Keratinocyte (primary cell): Measurements from ENCODE around the gene KCTD1. TPM values are rescaled to one million over a fixed set of nuclear protein-coding genes. Genes with fewer than 3 reads are reported as not detected.

Experiments
- DNase-seq: peaks from one replicate; pipeline ENCODE4 v3.0.0-alpha.2; 2011; ENCODE audit warnings: low read depth, missing footprints, low spot score
- FAIRE-seq: peaks from 2 replicates; lab custom pipeline; 2011; peaks lifted over from hg19 to GRCh38; lab: Jason Lieb, UNC
- H2AFZ ChIP-seq: 2 replicates; pipeline ENCODE4 v1.6.0; 2012; ENCODE audit warnings: low read length, control low read depth, inconsistent platforms; ENCODE audit not compliant: control insufficient read depth
- H3K27ac ChIP-seq: 2 replicates; pipeline ENCODE4 v1.5.1; 2011; ENCODE audit warnings: low read length; ENCODE audit not compliant: control insufficient read depth, insufficient read depth
- H3K27me3 ChIP-seq: 3 replicates; pipeline ENCODE4 v1.6.0; 2011; ENCODE audit warnings: low read length; ENCODE audit not compliant: control insufficient read depth, insufficient read depth; ENCODE audit errors: extremely low read depth
- H3K36me3 ChIP-seq, 2 experiments: 2 replicates in 1 of 2; 3 replicates in 1 of 2; pipeline ENCODE4 v1.5.1; 2011; ENCODE audit warnings: low read length in 2 of 2, mild to moderate bottlenecking in 1 of 2; ENCODE audit not compliant: control insufficient read depth in 2 of 2, insufficient read depth in 2 of 2; ENCODE audit errors: extremely low read depth in 1 of 2
- H3K4me1 ChIP-seq: 3 replicates; pipeline ENCODE4 v1.5.1; 2011; ENCODE audit warnings: low read length; ENCODE audit not compliant: control insufficient read depth, insufficient read depth; ENCODE audit errors: extremely low read depth
- H3K4me2 ChIP-seq: 3 replicates; pipeline ENCODE4 v1.6.0; 2011; ENCODE audit warnings: low read depth, low read length; ENCODE audit not compliant: control insufficient read depth, insufficient read depth; ENCODE audit errors: extremely low read depth
- H3K4me3 ChIP-seq, 3 experiments: fragments of 200-600 bp in 1 of 3; sonication (generic) in 1 of 3; 2 replicates in 2 of 3; 3 replicates in 1 of 3; pipeline ENCODE4 v1.5.1; 2011 to 2016; ENCODE audit warnings: low read length in 3 of 3, mild to moderate bottlenecking in 3 of 3, control low read depth in 2 of 3, inconsistent platforms in 1 of 3, low read depth in 1 of 3, mixed read lengths in 1 of 3, mixed run types in 1 of 3, moderate library complexity in 1 of 3; ENCODE audit not compliant: control insufficient read depth in 2 of 3, insufficient read depth in 2 of 3; ENCODE audit errors: extremely low read depth in 1 of 3
- H3K79me2 ChIP-seq: 2 replicates; pipeline ENCODE4 v1.6.0; 2012; ENCODE audit warnings: low read length; ENCODE audit not compliant: control insufficient read depth, insufficient read depth
- H3K9ac ChIP-seq: 3 replicates; pipeline ENCODE4 v1.6.0; 2011; ENCODE audit warnings: low read length; ENCODE audit not compliant: control insufficient read depth, insufficient read depth; ENCODE audit errors: extremely low read depth
- H3K9me1 ChIP-seq: 3 replicates; pipeline ENCODE4 v1.6.0; 2011; ENCODE audit warnings: low read length; ENCODE audit not compliant: control insufficient read depth, insufficient read depth; ENCODE audit errors: extremely low read depth
- H3K9me3 ChIP-seq: 2 replicates; pipeline ENCODE4 v1.5.1; 2012; ENCODE audit warnings: low read depth, low read length; ENCODE audit not compliant: control insufficient read depth
- H4K20me1 ChIP-seq: 3 replicates; pipeline ENCODE4 v1.6.0; 2011; ENCODE audit warnings: low read length; ENCODE audit not compliant: control insufficient read depth, insufficient read depth; ENCODE audit errors: extremely low read depth
- CTCF ChIP-seq, 3 experiments: IDR thresholded peaks in 1 of 3; conservative IDR thresholded peaks in 1 of 3; optimal IDR thresholded peaks in 1 of 3; 2 replicates in 2 of 3; 3 replicates in 1 of 3; pipeline versions ENCODE3 to v1.5.1; 2011; ENCODE audit warnings: low read length in 3 of 3, mild to moderate bottlenecking in 3 of 3, moderate library complexity in 2 of 3, control low read depth in 1 of 3, inconsistent platforms in 1 of 3; ENCODE audit not compliant: insufficient read depth in 2 of 3; ENCODE audit errors: extremely low read depth in 1 of 3
- EZH2 ChIP-seq: IDR thresholded peaks from one replicate; pipeline ENCODE4 v1.6.1; 2012; ENCODE audit warnings: inconsistent platforms, mild to moderate bottlenecking, low read length, moderate library complexity
- dilution Hi-C: fragments of 300-500 bp; cut with MboI; formaldehyde crosslinking; loops from one replicate; pipeline ENCODE4 v1.7.0; 2020; ENCODE audit warnings: low sequenced_read_pairs; ENCODE audit not compliant: extremely low pct_ligation_motif_present
- polyA plus RNA-seq, 5 experiments: library from polyadenylated mRNA; depleted of rRNA in 3 of 5; stranded (reverse) in 3 of 5; stranded (forward) in 1 of 5; unstranded in 1 of 5; fragments of >200 nt; gene quantifications; 1 replicate in 1 of 5; 2 replicates in 3 of 5; 3 replicates in 1 of 5; pipeline versions ENCODE4 v1.2.1 to v1.2.3, GENCODE V29; 2011 to 2012; ENCODE audit warnings: missing spikeins in 2 of 5, low read depth in 1 of 5, low replicate concordance in 1 of 5

Gene KCTD1
- polyA plus RNA-seq, 1 donor (not counting 4 experiments of a cell fraction or from before 2014, with no cell fraction given) = 32.1 TPM

DNA sequence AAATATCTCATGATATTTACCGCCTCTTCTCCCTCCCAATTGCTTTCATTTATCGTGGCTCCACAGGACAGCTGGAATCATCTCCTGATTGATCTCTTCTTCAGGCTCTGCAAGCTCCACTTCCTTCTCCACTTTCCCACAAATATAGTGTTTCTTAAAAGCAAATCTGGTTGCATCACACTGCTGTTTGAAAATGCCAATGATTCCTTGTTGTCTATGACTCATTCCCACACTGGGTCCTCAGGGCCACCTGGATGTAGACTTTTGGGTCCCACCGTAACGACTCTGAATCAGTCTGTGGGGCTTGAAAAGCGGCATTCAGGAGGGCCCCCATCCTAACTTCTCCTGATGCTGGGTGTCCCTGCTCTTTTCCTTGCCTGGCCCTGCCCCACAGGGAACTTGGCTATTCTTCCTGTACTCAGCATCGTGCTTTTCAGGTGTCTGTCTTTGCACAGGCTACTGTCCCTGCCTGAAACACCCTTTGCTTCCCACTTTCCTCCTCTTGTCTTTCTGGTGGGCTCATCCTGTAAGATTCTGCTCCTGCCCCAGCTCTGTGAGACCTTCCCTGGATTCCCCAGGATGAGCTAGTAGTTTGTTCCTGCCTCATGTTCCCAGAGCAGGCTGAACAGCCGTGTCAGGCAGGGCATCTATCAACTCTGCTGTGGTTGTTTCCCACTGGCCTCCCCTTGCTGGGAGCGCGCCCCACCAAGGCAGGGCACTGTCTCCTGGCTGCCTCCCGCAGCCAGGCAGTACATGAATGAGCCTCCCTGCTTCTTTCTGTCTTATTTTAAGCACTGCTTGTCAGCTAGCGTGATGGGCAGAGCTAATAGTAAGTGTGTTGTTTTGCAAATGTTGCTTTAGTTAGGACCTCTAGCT is 111.9 kb downstream of the KCTD1 start:
- peak overlapping the region; percentile 45 for H3K27ac ChIP-seq
- H2AFZ ChIP-seq = peak overlapping the region; percentile 51
- no peak for TF ChIP-seq EZH2
- TF ChIP-seq CTCF (optimal IDR thresholded peaks at IDR 0.05 in 1 of 3, IDR thresholded peaks at IDR 0.05 in 1 of 3, conservative IDR thresholded peaks at IDR 0.05 in 1 of 3; ENCODE audit: extremely low read depth in 1 of 3, insufficient read depth in 2 of 3, low read length in 3 of 3) = no peak
- H3K4me1 ChIP-seq = peaks cover 29% of the 10 kb centered on the region
- dilution Hi-C loops = no loop called here
- peak overlapping the region; percentile 14 for H3K4me2 ChIP-seq
- H3K27me3 ChIP-seq = no peaks in the 10 kb centered on the region
- H3K9me1 ChIP-seq = no peaks in the 10 kb centered on the region
- no peak overlapping the region for H3K9ac ChIP-seq
- no peaks in the 10 kb centered on the region for H3K36me3 ChIP-seq
- H4K20me1 ChIP-seq = no peaks in the 10 kb centered on the region
- H3K4me3 ChIP-seq = no peak overlapping the region
- H3K79me2 ChIP-seq = no peaks in the 10 kb centered on the region
- no peak for DNase-seq
- H3K9me3 ChIP-seq = no peaks in the 10 kb centered on the region
- FAIRE-seq = peak; percentile 84

- Histone ChIP-seq H2AFZ (no peak overlapping the region), H3K4me1 (peaks cover 21% of the 10 kb centered on the region), H3K4me2 (peak overlapping the region; percentile 14), H3K27ac (no peak overlapping the region), H3K9me1 (no peaks in the 10 kb centered on the region), H4K20me1 (no peaks in the 10 kb centered on the region), H3K36me3 (no peaks in the 10 kb centered on the region), H3K9me3 (no peaks in the 10 kb centered on the region), H3K4me3 (no peak overlapping the region), H3K79me2 (no peaks in the 10 kb centered on the region), H3K9ac (no peak overlapping the region), H3K27me3 (no peaks in the 10 kb centered on the region)
- FAIRE-seq (no peak), DNase-seq (no peak)
- dilution Hi-C loops = no loop called here
- no peak for TF ChIP-seq EZH2
- TF ChIP-seq CTCF (optimal IDR thresholded peaks at IDR 0.05 in 1 of 3, IDR thresholded peaks at IDR 0.05 in 1 of 3, conservative IDR thresholded peaks at IDR 0.05 in 1 of 3; ENCODE audit: extremely low read depth in 1 of 3, insufficient read depth in 2 of 3, low read length in 3 of 3) = no peak
Measured at GRCh38 chr18:26435415-26436095, 112.8 kb downstream of the KCTD1 start.
